Right lung (tissue), 5 donors: ENCODE measurements around the gene HSD11B1. TPM values are rescaled to one million over a fixed set of nuclear protein-coding genes. Genes with fewer than 3 reads are reported as not detected.

ENCODE experiments used
- polyA plus RNA-seq, 5 donors: library from polyadenylated mRNA; unstranded; fragments of 120-200 nt; gene quantifications; one replicate each; pipeline versions ENCODE4 v1.2.1 to v1.2.3, GENCODE V29; 2013; ENCODE audit warnings: inconsistent platforms in 1 of 5, low replicate concordance in 1 of 5; ENCODE audit not compliant: insufficient read length in 5 of 5, insufficient read depth in 1 of 5

The HSD11B1 gene
- polyA plus RNA-seq, 5 donors, result 4.6 to 9.0 (median 6.2) TPM

Other genes with a start within 250 kb of the HSD11B1 start
- 1 to 10 TPM; 6.8 to 9.1 (median 8.8) TPM for gene CAMK1G, start 121.1 kb upstream of the HSD11B1 start, polyA plus RNA-seq
- gene LAMB3, start 52.4 kb upstream of the HSD11B1 start, polyA plus RNA-seq, result 10 to 100 TPM; 36.5 to 99.7 (median 57.8) TPM
- 10 to 100 TPM; 25.3 to 78.1 (median 36.3) TPM for gene G0S2, start 29.4 kb upstream of the HSD11B1 start, polyA plus RNA-seq
- gene TRAF3IP3, start 51.2 kb downstream of the HSD11B1 start, polyA plus RNA-seq, result 1 to 10 TPM; 2.3 to 3.5 (median 2.6) TPM
- 1 to 10 TPM; 2.6 to 3.7 (median 3.2) TPM for gene C1orf74, start 79.7 kb downstream of the HSD11B1 start, polyA plus RNA-seq
- 10 to 100 TPM; 18.5 to 26.3 (median 20.5) TPM for gene IRF6, start 101.3 kb downstream of the HSD11B1 start, polyA plus RNA-seq
- 10 to 100 TPM in 4 of 5 donors, 1 to 10 TPM in 1; 8.2 to 11.7 (median 10.9) TPM for gene UTP25, start 123.1 kb downstream of the HSD11B1 start, polyA plus RNA-seq
- under 1 TPM; 0.13 to 0.81 (median 0.27) TPM for gene SYT14, start 233.4 kb downstream of the HSD11B1 start, polyA plus RNA-seq